GM19397 (cell line): ENCODE results near the gene PIGU.
"Not testable (repeated sequence)": the region's sequence is repeated elsewhere in the genome, so short reads cannot be mapped to it uniquely, and the experiment has no call there.

Experiments used
- ATAC-seq: cut with Tn5 transposase; IDR thresholded peaks from one replicate; pipeline ENCODE4 v1.9.1; 2021; ENCODE audit warnings: mild to moderate bottlenecking, moderate library complexity; ENCODE audit not compliant: unreplicated experiment

The PIGU gene

DNA sequence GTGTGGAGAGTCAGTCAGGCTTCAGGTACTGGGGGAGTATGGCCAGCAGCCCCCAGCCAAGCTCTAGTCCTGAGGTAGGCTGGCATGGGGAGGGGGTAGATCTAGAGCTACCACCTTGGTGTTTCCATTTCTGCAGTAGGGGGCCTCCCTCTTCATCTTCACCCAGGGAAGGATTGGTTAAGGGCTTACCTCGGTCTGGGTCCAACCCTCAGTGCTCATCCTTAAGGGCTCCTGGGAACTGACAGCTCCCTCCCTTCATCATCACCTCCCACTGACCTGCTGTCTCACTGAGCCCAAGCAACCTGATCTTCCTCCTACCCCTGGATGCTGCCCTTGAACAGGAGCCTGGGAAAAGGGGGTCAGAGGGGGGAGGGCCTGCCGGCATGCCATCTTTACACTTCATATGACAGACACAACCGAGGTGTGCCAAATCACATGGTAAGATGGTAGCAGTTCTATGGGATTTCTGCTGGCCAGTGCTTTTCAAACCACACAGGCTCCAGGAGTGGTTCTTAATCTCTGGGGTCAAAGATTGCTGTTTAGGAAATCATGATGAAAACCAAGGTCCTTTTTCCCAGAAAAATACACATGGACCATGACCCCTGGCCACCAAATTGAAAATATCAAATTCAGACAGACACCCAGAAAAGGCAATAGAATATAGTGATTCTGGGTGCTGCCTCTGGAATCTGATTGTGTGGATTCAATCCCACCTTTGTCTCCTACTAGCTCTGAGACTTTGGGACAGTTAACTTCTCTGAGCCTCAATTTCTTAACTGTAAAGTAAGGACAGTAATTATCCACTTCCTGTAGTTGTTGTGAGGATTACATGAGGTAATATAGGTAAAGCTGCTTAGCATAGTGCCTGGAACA, 30.3 kb upstream of the PIGU start:
- ATAC-seq: no peak

DNA sequence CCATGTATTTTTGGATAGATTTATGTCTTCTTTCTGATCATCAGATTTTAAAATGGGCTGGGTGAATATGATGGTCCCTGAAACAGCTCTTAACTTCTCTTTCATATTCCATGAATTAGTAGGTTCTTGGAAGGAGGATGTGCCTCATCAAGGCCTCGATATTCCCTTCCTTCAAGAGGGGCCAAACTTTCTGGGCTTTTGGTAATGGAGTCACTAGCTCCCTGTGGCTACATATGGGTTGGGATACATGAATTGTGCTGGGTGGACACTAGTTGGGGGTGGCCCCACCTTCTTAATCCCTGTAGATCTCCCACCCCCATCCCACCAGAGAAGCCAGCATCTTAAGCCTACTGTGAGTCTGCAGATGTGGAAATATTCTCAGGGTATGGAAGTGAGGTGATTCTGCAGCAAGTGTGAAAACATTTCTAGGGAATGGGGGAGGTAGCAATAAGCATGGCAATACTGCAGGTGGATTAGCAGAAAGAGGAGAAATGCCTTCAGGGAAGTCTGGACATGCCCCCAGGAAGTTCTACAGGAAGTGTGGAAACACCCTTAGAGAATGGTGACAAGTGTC, 29.5 kb upstream of the PIGU start:
- no peak for ATAC-seq

DNA sequence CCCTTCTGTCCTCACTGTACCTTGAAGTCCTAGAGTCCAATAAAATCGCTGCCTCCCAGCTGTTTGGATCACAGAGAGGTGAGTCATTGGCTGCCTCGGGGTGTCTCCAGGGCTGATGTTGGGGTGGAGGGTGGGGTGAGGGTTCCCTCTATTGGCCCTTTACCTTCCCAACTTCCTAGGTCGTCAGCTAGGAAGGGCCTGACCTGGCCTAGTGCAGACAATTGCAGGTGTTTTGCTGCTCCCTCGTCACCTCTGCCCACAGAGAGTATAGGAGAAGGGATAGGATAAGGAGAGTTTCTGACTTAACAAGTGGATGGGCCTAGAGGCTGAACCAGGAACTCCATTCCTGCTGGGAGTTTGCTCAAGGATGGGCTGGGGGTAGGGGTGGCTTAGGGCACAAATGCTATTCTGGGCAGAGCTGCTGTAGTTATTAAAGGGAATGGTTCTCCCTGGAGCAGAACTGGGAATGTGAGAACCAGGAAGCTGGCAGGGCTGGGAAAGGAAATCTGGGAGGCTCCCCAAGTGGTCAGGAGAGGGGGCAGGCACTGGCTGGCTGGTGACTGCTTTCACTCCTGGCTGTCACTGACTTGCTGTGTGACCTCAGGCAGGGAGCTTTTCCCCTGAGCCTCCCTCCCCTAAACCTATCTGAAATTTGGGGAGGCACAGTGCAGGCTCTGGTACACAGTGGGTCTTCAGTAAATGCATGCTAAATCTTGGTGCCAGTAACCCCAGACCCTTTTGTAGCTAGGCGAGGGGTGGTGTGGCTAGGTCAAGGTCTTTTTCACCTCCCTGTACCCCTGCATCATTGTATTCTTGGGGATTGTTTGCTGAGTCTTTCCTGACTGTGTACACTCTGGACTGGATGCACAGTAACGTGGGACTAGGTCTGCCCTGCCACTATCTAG, 28.8 kb upstream of the PIGU start:
- no peak for ATAC-seq

GRCh38 chr20:34705008-34705396, 28.1 kb upstream of the PIGU start:
- ATAC-seq: no peak

GRCh38 chr20:34704177-34705007, 27.5 kb upstream of the PIGU start, which contains the start of gene TP53INP2:
Gene TP53INP2, plus strand, starts transcription at chr20:34704344. Its CDS starts 4,396 bp downstream, at chr20:34708740.
- ATAC-seq: peak; percentile 50

DNA sequence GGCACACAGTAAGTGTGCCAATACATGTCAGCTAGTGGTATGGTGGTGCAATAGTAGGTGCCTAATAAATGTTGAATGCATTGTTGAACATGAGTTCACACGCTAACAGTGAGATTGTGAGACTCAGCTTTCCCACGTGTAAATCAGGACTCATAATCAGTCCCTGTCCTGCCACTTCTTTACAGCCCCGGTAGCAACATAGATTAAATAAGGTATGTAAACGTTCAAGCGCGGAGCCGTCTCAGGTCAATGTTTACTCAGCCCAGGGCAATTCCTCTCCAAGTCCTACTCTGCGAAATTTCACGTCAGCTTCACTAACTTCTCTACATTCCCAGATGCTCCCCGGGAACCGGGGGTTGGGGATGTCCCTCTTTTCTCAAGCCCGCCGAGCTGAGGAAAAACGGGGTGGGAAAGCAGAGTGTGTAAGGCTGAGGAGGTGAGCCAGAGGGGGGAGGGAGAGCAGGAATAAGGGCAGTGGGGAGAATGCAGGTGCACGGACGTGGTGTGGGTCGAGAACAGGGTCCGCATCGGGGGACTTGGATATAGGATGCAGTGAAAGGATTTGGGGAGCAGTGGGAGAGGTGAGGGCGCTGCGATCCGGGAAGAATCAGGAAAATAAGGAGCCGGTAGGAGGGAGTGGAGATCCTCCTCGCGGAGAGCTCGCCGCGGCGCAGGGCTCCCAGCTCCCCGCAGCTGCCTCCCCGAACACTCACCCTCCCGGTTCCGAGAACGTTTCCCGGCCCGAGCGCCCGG, 26.7 kb upstream of the PIGU start:
- no peak for ATAC-seq

DNA sequence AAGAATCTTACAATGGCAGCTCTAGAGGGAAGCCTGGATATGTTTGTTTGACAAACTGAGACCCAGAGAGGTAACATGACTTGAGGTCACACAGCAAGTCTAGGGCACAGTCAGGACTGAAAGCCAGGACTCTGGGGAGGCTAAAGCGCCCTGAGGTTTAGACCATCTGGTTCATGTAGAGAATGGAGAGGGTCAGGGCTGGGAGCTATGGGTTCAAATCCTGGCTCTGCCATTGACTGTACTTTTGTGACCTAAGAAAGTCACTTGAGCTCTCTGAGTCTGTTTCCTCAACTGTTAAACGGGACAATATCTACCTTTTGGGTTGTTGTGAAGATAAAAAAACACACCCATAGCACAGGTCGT, 26.1 kb upstream of the PIGU start:
- ATAC-seq: no peak

DNA sequence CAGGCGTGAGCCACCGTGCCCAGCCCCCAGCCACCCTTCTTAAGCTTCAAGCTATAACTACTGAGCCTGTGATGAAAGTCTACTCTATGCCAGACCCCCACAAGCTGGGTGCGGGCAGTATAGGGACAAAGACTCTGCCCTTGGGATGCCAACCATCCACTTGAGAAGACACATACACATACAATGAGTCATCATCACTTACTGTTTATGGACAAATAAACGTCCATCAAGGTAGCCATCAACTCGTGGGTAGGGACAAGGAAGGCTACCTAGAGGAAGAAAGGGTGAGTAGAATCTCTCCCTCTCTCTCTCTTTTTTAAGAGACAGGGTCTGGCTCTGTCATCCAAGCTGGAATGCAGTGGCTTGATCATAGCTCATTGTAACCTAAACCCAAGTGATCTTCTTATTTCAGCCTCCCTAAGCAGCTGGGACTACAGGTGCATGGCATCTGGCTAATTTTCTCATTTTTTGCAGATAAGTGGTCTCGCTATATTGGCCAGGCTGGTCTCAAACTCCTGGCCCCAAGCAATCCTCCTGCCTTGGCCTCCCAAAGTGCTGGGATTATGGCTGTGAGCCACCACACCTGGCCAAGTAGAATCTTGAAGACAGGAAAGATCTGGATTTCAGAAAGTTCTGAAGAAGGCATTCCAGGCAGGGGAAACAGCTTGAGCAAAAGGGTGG, 24.7 kb upstream of the PIGU start:
- ATAC-seq: no peak

DNA sequence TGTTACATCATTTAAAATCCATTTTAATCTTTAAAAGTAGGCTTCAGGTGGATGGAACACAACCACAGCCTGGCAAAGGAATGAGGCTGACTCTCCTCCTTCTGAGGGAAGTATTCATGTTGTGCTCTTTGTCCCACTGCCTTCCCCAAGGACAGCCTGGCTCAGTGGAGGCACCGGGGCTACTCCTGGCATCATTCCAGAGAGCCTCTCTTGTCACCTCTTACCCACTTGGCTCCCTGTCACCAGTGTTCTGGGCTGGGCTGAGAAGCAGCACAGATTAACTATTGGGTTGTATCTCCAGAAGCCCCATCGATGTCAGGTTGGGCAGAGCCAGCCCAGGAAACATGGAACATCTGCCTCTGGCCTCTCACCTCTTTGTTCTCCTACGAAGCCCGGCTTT, 16.5 kb upstream of the PIGU start:
- no peak for ATAC-seq

- no peak for ATAC-seq
Observed at GRCh38 chr20:34691838-34692237, 14.9 kb upstream of the PIGU start.

- no peak for ATAC-seq
Observed at GRCh38 chr20:34689486-34689885, 12.6 kb upstream of the PIGU start.

- no peak for ATAC-seq
Observed at GRCh38 chr20:34683667-34684066, 6.8 kb upstream of the PIGU start.

DNA sequence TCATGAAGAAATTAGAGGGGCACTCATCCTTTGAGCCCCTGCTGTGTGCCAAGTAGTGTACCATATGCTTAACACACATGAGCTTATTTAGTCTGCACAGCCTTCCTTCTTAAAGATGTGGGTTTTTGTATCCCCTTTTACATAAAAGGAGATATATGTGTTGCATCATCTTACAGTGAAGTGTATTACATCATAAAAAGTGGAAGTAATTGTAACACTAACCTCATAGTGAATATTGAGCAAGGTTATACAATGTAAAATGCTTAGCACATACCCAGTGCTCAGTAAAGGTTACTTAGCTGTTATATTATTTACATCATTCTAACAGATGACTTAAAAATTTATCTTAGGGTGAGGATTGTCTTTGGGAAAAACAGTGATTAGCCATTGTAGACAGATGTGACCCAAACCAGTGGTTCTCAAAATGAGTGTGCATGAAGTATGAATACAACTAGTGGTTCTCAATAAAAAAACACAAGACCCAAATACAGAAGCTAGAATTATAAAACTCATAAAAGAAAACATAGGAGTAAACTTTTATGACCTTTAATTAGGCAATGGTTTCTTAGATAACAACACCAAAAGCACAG, 3.8 kb upstream of the PIGU start:
- no peak for ATAC-seq

GRCh38 chr20:34675993-34676641, 775 bp downstream of the PIGU start:
- no peak for ATAC-seq

DNA sequence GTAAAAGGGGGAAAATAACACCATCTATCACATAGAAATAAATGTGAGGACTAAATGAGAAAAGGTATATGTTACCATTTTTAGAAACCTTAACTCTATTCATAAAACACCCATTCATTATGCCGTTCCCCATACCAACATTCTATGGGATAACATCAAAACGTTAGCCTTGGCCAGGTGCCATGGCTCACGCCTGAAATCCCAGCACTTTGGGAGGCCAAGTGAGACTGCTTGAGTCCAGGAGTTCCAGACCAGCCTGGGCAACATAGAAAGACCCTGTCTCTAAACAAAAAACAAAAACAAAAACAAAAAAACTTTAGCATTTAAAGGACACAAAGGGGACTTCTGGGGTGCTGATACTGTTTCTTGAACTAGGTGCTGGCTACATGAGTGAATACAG, 1.3 kb downstream of the PIGU start:
- no peak for ATAC-seq

DNA sequence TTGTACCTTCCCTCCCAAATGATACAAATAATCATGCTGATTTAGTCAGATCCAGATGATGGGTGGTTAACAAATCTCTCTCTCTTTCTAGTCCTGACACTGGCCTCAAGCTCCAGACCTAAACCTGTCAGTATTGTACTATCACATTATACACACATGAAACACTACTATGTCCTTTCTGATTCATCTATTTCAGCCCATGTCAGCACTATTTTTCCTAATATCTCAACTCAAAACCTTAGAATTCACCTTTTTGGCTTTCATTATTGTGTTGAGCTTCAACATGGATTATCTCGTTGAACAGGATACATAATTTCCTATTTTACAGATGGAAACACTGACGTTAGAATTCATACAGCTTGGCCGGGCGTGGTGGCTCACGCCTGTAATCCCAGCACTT, 3.5 kb downstream of the PIGU start:
- no peak for ATAC-seq

DNA sequence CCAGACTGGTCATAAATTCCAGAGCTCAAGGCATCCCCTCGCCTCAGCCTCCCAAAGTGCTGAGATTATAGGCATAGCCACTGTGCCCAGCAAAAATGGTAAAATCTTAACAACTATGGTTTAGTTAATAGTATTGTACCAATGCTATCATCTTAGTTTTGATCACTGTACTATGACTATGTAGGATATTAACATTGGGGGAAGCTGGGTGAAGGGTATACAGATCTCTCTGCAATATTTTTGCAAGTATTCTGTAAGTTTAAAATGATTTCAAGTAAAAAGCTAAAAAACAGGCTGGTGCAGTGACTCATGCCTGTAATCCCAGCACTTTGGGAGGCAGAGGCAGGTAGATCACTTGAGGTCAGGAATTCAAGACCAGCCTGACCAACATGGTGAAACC, 7.8 kb downstream of the PIGU start:
- ATAC-seq: no peak

GRCh38 chr20:34664751-34665150, 12.1 kb downstream of the PIGU start:
- ATAC-seq: not testable (repeated sequence)
